Neural cell (in vitro differentiated cells): ENCODE data around the gene TECPR1. TPM values are rescaled to one million over a fixed set of nuclear protein-coding genes. Genes with fewer than 3 reads are reported as not detected.

Experiments
- H2AFZ ChIP-seq: fragments of 200-600, 300-800 bp; sonication (generic), shearing (Covaris generic); 2 replicates; pipeline ENCODE4 v1.6.0; 2014; ENCODE audit warnings: low read depth, mild to moderate bottlenecking, antibody characterized with exemption, low read length, moderate library complexity
- H3F3A ChIP-seq: fragments of 200-600 bp; shearing (Covaris generic); 2 replicates; pipeline ENCODE4 v1.6.1; 2016; ENCODE audit warnings: mild to moderate bottlenecking, moderate library complexity, mixed read lengths, antibody characterized with exemption, low read length; ENCODE audit not compliant: insufficient read depth, poor library complexity, severe bottlenecking
- H3K27ac ChIP-seq: fragments of 200-600, 300-800 bp; sonication (generic), shearing (Covaris generic); 2 replicates; pipeline ENCODE4 v1.5.1; 2014; ENCODE audit warnings: mild to moderate bottlenecking, low read length, moderate library complexity
- H3K27me3 ChIP-seq: fragments of 300-800, 200-600 bp; sonication (generic), shearing (Covaris generic); 2 replicates; pipeline ENCODE4 v1.6.0; 2014; ENCODE audit warnings: mild to moderate bottlenecking, low read depth, low read length, moderate library complexity; ENCODE audit not compliant: insufficient read depth
- H3K36me3 ChIP-seq: fragments of 300-800, 200-600 bp; sonication (generic), shearing (Covaris generic); 2 replicates; pipeline ENCODE4 v1.5.1; 2014; ENCODE audit warnings: mild to moderate bottlenecking, antibody characterized with exemption, low read length, moderate library complexity; ENCODE audit not compliant: insufficient read depth
- H3K4me2 ChIP-seq: fragments of 300-800, 200-600 bp; sonication (generic), shearing (Covaris generic); 2 replicates; pipeline ENCODE4 v1.6.0; 2014; ENCODE audit warnings: mild to moderate bottlenecking, low read length
- H3K4me3 ChIP-seq: fragments of 300-800, 200-600 bp; sonication (generic), shearing (Covaris generic); 2 replicates; pipeline ENCODE4 v1.5.1; 2014; ENCODE audit warnings: mild to moderate bottlenecking, low read length, moderate library complexity
- H3K79me2 ChIP-seq: fragments of 200-600 bp; shearing (Covaris generic); replicated peaks from 2 replicates; pipeline ENCODE4 v1.6.0; 2014; ENCODE audit warnings: mild to moderate bottlenecking, low read length, moderate library complexity; ENCODE audit not compliant: insufficient read depth
- H3K9ac ChIP-seq: fragments of 300-800, 200-600 bp; sonication (generic), shearing (Covaris generic); 2 replicates; pipeline ENCODE4 v1.6.1; 2016; ENCODE audit warnings: mild to moderate bottlenecking, low read length, mixed read lengths
- H3K9me2 ChIP-seq: fragments of 200-600 bp; shearing (Covaris generic); 2 replicates; pipeline ENCODE4 v1.6.1; 2016; ENCODE audit warnings: mild to moderate bottlenecking, low read length, mixed read lengths; ENCODE audit not compliant: insufficient read depth
- H3K9me3 ChIP-seq: fragments of 200-600, 300-800 bp; sonication (generic), shearing (Covaris generic); 2 replicates; pipeline ENCODE4 v1.6.1; 2016; ENCODE audit warnings: mild to moderate bottlenecking, mixed run types, low read length, moderate library complexity, mixed read lengths
- H4K20me1 ChIP-seq: fragments of 200-600 bp; shearing (Covaris generic); 2 replicates; pipeline ENCODE4 v1.6.1; 2016; ENCODE audit warnings: mild to moderate bottlenecking, mixed run types; ENCODE audit not compliant: insufficient read depth
- EP300 ChIP-seq: fragments of 450-650 bp; conservative IDR thresholded peaks from 2 replicates; pipeline ENCODE4 v1.6.1; 2014; ENCODE audit warnings: antibody characterized with exemption, mild to moderate bottlenecking, moderate library complexity; ENCODE audit not compliant: poor library complexity, severe bottlenecking
- EZH2 ChIP-seq: fragments of 200-600, 300-800 bp; shearing (Covaris generic), sonication (generic); IDR thresholded peaks from 2 replicates; pipeline ENCODE4 v1.6.1; 2014; ENCODE audit warnings: antibody characterized with exemption, low read length, borderline replicate concordance, mild to moderate bottlenecking; ENCODE audit not compliant: insufficient read depth, poor library complexity, severe bottlenecking
- MXI1 ChIP-seq: fragments of 450-650 bp; conservative IDR thresholded peaks from 2 replicates; pipeline ENCODE4 v1.6.1; 2014; ENCODE audit warnings: antibody characterized with exemption, mild to moderate bottlenecking; ENCODE audit not compliant: poor library complexity, severe bottlenecking
- POLR2AphosphoS5 ChIP-seq: IDR thresholded peaks from 2 replicates; pipeline ENCODE4 v1.6.1; 2012
- RAD21 ChIP-seq: fragments of 450-650 bp; conservative IDR thresholded peaks from 2 replicates; pipeline ENCODE4 v1.6.1; 2014; ENCODE audit warnings: antibody characterized with exemption, mild to moderate bottlenecking, moderate library complexity
- SMC3 ChIP-seq: fragments of 450-650 bp; conservative IDR thresholded peaks from 2 replicates; pipeline ENCODE4 v1.6.1; 2014; ENCODE audit warnings: antibody characterized with exemption, mild to moderate bottlenecking, moderate library complexity; ENCODE audit not compliant: poor library complexity
- TAF1 ChIP-seq: IDR thresholded peaks from 2 replicates; pipeline ENCODE4 v1.6.1; 2012; ENCODE audit warnings: low read depth
- polyA plus RNA-seq: library from polyadenylated mRNA; depleted of rRNA; stranded (reverse); fragments of >200 nt; gene quantifications from 2 replicates; pipeline ENCODE4 v1.2.3, GENCODE V29; 2014
- TF ChIP-seq, protein P1 (sequence below): fragments of 450-650 bp; IDR thresholded peaks from 2 replicates; pipeline ENCODE4 v1.5.1; 2014; ENCODE audit warnings: antibody characterized with exemption, mild to moderate bottlenecking, moderate library complexity; ENCODE audit not compliant: poor library complexity, severe bottlenecking
- TF ChIP-seq, protein P2 (sequence below): IDR thresholded peaks from 2 replicates; pipeline ENCODE4 v1.6.1; 2012; ENCODE audit warnings: borderline replicate concordance

Gene TECPR1
- polyA plus RNA-seq, 1 donor from 2014 or later = 46.6 TPM

DNA sequence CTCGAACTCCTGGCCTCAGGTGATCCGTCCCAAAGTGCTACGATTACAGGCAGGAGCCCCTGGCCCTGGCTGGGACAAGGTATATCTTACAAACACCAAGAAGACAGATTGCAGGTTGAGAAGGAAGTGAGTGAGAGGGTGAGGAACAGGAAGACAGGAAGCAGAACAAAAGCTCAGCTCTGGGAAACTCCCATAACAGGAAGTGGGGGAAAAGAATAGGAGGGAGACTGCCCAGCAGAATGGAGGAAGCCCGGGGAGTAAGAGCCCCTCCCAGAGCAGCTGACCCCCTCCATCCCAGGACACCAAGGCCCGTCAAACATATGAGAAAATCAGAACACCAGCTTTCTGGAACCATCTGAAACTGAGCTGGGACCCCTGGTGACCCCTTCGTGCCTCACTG is 2.9 kb downstream of the TECPR1 start:
- Histone ChIP-seq H3K27me3 (no peaks in the 10 kb centered on the region), H3K36me3 (no peaks in the 10 kb centered on the region), H3K79me2 (peaks cover 25% of the 10 kb centered on the region), H3K4me2 (no peak overlapping the region), H3K9me3 (no peaks in the 10 kb centered on the region), H3K9ac (no peak overlapping the region), H2AFZ (no peak overlapping the region), H3F3A (no peaks in the 10 kb centered on the region), H4K20me1 (no peaks in the 10 kb centered on the region), H3K9me2 (no peaks in the 10 kb centered on the region), H3K27ac (no peak overlapping the region), H3K4me3 (no peak overlapping the region)
- TF ChIP-seq TAF1 (no peak), EP300 (no peak), RAD21 (no peak), MXI1 (no peak), EZH2 (no peak), SMC3 (no peak), POLR2AphosphoS5 (no peak)
- TF ChIP-seq, protein P1, sequence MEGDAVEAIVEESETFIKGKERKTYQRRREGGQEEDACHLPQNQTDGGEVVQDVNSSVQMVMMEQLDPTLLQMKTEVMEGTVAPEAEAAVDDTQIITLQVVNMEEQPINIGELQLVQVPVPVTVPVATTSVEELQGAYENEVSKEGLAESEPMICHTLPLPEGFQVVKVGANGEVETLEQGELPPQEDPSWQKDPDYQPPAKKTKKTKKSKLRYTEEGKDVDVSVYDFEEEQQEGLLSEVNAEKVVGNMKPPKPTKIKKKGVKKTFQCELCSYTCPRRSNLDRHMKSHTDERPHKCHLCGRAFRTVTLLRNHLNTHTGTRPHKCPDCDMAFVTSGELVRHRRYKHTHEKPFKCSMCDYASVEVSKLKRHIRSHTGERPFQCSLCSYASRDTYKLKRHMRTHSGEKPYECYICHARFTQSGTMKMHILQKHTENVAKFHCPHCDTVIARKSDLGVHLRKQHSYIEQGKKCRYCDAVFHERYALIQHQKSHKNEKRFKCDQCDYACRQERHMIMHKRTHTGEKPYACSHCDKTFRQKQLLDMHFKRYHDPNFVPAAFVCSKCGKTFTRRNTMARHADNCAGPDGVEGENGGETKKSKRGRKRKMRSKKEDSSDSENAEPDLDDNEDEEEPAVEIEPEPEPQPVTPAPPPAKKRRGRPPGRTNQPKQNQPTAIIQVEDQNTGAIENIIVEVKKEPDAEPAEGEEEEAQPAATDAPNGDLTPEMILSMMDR = no peak
- TF ChIP-seq, protein P2, sequence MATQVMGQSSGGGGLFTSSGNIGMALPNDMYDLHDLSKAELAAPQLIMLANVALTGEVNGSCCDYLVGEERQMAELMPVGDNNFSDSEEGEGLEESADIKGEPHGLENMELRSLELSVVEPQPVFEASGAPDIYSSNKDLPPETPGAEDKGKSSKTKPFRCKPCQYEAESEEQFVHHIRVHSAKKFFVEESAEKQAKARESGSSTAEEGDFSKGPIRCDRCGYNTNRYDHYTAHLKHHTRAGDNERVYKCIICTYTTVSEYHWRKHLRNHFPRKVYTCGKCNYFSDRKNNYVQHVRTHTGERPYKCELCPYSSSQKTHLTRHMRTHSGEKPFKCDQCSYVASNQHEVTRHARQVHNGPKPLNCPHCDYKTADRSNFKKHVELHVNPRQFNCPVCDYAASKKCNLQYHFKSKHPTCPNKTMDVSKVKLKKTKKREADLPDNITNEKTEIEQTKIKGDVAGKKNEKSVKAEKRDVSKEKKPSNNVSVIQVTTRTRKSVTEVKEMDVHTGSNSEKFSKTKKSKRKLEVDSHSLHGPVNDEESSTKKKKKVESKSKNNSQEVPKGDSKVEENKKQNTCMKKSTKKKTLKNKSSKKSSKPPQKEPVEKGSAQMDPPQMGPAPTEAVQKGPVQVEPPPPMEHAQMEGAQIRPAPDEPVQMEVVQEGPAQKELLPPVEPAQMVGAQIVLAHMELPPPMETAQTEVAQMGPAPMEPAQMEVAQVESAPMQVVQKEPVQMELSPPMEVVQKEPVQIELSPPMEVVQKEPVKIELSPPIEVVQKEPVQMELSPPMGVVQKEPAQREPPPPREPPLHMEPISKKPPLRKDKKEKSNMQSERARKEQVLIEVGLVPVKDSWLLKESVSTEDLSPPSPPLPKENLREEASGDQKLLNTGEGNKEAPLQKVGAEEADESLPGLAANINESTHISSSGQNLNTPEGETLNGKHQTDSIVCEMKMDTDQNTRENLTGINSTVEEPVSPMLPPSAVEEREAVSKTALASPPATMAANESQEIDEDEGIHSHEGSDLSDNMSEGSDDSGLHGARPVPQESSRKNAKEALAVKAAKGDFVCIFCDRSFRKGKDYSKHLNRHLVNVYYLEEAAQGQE = no peak

DNA sequence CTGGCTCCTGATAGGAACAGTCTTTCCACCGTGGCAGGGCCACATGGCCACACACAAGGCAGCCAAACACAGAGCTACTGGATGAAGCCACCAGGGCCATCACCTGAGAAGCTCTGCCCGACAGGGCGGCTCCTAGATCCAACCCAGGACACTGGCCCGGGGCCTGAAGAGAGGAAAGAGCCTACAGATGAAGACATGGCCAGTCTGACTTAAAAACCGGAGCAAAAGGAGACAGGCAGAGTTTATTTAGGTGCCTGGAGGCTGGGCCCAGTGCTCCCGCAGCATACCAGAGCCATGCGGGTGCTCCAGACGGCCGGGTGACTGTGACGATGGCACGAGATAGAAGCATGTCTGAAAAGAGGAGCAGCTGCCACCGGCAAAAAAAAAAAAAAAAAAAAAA is 3.9 kb downstream of the TECPR1 start:
- H3K9ac ChIP-seq = no peak overlapping the region
- H3F3A ChIP-seq = no peaks in the 10 kb centered on the region
- no peak overlapping the region for H2AFZ ChIP-seq
- H3K4me3 ChIP-seq = no peak overlapping the region
- no peak for TF ChIP-seq MXI1
- TF ChIP-seq SMC3 = no peak
- TF ChIP-seq, protein P1 = no peak
- no peak for TF ChIP-seq EP300
- TF ChIP-seq, protein P2 = no peak
- no peak for TF ChIP-seq RAD21
- TF ChIP-seq POLR2AphosphoS5 = no peak
- no peak for TF ChIP-seq TAF1
- no peak for TF ChIP-seq EZH2
- H3K9me3 ChIP-seq = no peaks in the 10 kb centered on the region
- no peaks in the 10 kb centered on the region for H3K9me2 ChIP-seq
- H3K79me2 ChIP-seq = peaks cover 21% of the 10 kb centered on the region
- no peaks in the 10 kb centered on the region for H3K27me3 ChIP-seq
- no peaks in the 10 kb centered on the region for H4K20me1 ChIP-seq
- H3K36me3 ChIP-seq = no peaks in the 10 kb centered on the region
- H3K27ac ChIP-seq = no peak overlapping the region
- H3K4me2 ChIP-seq = no peak overlapping the region
